IMR-90 (cell line): Measurements from ENCODE around the gene SCN8A. TPM values are rescaled to one million over a fixed set of nuclear protein-coding genes. Genes with fewer than 3 reads are reported as not detected.

Source experiments
- ATAC-seq: fragments of 200-7000 bp; cut with Tn5 transposase; 2 replicates; pipeline ENCODE4 v1.9.1; 2020; ENCODE audit warnings: low read depth, mild to moderate bottlenecking, moderate library complexity
- BruUV-seq: library from RNA; stranded (reverse); fragments of 400-500 nt; replicated peaks from 2 replicates; lab custom pipeline; 2021; lab: Mats Ljungman, UMichigan
- CTCF ChIA-PET: fragments of 300-600 bp; formaldehyde crosslinking; extraction: SDS; loops from one replicate; lab custom pipeline; 2021; ENCODE audit warnings: antibody characterized with exemption; lab: Yijun Ruan, JAX
- POLR2A ChIA-PET: fragments of 300-600 bp; sonication (Branson Sonifier 250); formaldehyde crosslinking; loops from one replicate; lab custom pipeline; 2022; ENCODE audit warnings: antibody characterized with exemption; ENCODE audit not compliant: unreplicated experiment; lab: Charles Lee
- DNase-seq: peaks from one replicate; pipeline ENCODE4 v3.0.0; 2013
- H2AFZ ChIP-seq: replicated peaks from 2 replicates; pipeline ENCODE3; 2013; ENCODE audit warnings: low read length, mild to moderate bottlenecking; ENCODE audit not compliant: poor library complexity
- H2AK5ac ChIP-seq: 2 replicates; pipeline ENCODE4 v1.6.1; 2013; ENCODE audit warnings: low read depth, low read length, inconsistent platforms
- H2AK9ac ChIP-seq: replicated peaks from 2 replicates; pipeline ENCODE3; 2013; ENCODE audit warnings: mild to moderate bottlenecking, low read depth, low read length, moderate library complexity; ENCODE audit not compliant: poor library complexity
- H2BK120ac ChIP-seq: 2 replicates; pipeline ENCODE4 v1.6.1; 2013; ENCODE audit warnings: low read depth, low read length, inconsistent platforms
- H2BK15ac ChIP-seq: 3 replicates; pipeline ENCODE4 v1.6.1; 2013; ENCODE audit warnings: low read depth, low read length, inconsistent platforms
- H2BK20ac ChIP-seq: 2 replicates; pipeline ENCODE4 v1.6.1; 2013; ENCODE audit warnings: low read depth, mild to moderate bottlenecking, inconsistent platforms, low read length, moderate library complexity
- H2BK5ac ChIP-seq: 2 replicates; pipeline ENCODE4 v1.6.1; 2013; ENCODE audit warnings: mild to moderate bottlenecking, low read depth, low read length, inconsistent platforms; ENCODE audit not compliant: poor library complexity, severe bottlenecking
- H3K14ac ChIP-seq: replicated peaks from 2 replicates; pipeline ENCODE4 v1.6.1; 2013; ENCODE audit warnings: low read depth, low read length, inconsistent platforms
- H3K18ac ChIP-seq: 2 replicates; pipeline ENCODE4 v1.6.1; 2013; ENCODE audit warnings: low read depth, low read length, control low read depth
- H3K23ac ChIP-seq: 2 replicates; pipeline ENCODE4 v1.6.1; 2013; ENCODE audit warnings: low read depth, low read length, inconsistent platforms
- H3K27ac ChIP-seq: 2 replicates; pipeline ENCODE4 v1.5.1; 2013; ENCODE audit warnings: mild to moderate bottlenecking, control low read depth, low read length; ENCODE audit not compliant: insufficient read depth
- H3K27me3 ChIP-seq: 2 replicates; pipeline ENCODE4 v1.6.1; 2013; ENCODE audit warnings: low read length; ENCODE audit not compliant: control insufficient read depth, insufficient read depth
- H3K36me3 ChIP-seq: 2 replicates; pipeline ENCODE4 v1.6.1; 2013; ENCODE audit warnings: low read length, mixed read lengths; ENCODE audit not compliant: control insufficient read depth, insufficient read depth
- H3K4ac ChIP-seq: 2 replicates; pipeline ENCODE4 v1.6.1; 2013; ENCODE audit warnings: low read depth, low read length, inconsistent platforms
- H3K4me1 ChIP-seq: 2 replicates; pipeline ENCODE4 v1.6.1; 2013; ENCODE audit warnings: low read length, mixed read lengths; ENCODE audit not compliant: control insufficient read depth, insufficient read depth
- H3K4me2 ChIP-seq: 2 replicates; pipeline ENCODE4 v1.6.1; 2013; ENCODE audit warnings: low read depth, mild to moderate bottlenecking, control low read depth, low read length, moderate library complexity
- H3K4me3 ChIP-seq: 2 replicates; pipeline ENCODE4 v1.5.1; 2013; ENCODE audit warnings: low read depth, mild to moderate bottlenecking, control low read depth, low read length, moderate library complexity; ENCODE audit not compliant: insufficient read depth
- H3K56ac ChIP-seq: 2 replicates; pipeline ENCODE4 v1.6.1; 2013; ENCODE audit warnings: low read length, inconsistent platforms; ENCODE audit not compliant: insufficient read depth; ENCODE audit errors: extremely low read depth
- H3K79me1 ChIP-seq, 2 experiments: 2 replicates each; pipeline ENCODE4 v1.6.1; 2013; ENCODE audit warnings: low read length in 2 of 2, inconsistent platforms in 1 of 2, low read depth in 1 of 2
- H3K9ac ChIP-seq: 2 replicates; pipeline ENCODE4 v1.6.1; 2013; ENCODE audit warnings: low read depth, low read length, control low read depth
- H3K9me1 ChIP-seq: 2 replicates; pipeline ENCODE4 v1.6.1; 2013; ENCODE audit warnings: low read length, inconsistent platforms; ENCODE audit not compliant: insufficient read depth
- H3K9me3 ChIP-seq: 2 replicates; pipeline ENCODE4 v1.6.1; 2013; ENCODE audit warnings: low read length; ENCODE audit not compliant: control insufficient read depth, insufficient read depth
- H4K20me1 ChIP-seq: 2 replicates; pipeline ENCODE4 v1.6.1; 2013; ENCODE audit warnings: low read length, inconsistent platforms; ENCODE audit not compliant: insufficient read depth
- H4K5ac ChIP-seq: 2 replicates; pipeline ENCODE4 v1.6.1; 2013; ENCODE audit warnings: mild to moderate bottlenecking, low read depth, low read length, control low read depth
- H4K8ac ChIP-seq, 2 experiments: 2 replicates each; pipeline ENCODE4 v1.6.1; 2013; ENCODE audit warnings: low read depth in 2 of 2, low read length in 2 of 2, control low read depth in 1 of 2, inconsistent platforms in 1 of 2
- H4K91ac ChIP-seq: 2 replicates; pipeline ENCODE4 v1.6.1; 2013; ENCODE audit warnings: low read depth, low read length, inconsistent platforms; ENCODE audit not compliant: insufficient read depth
- BHLHE40 ChIP-seq: fragments of 150-350 bp; IDR thresholded peaks from 2 replicates; pipeline ENCODE4 v1.6.1; 2016; ENCODE audit warnings: mild to moderate bottlenecking, low read depth, low read length
- ELK1 ChIP-seq: fragments of 150-350 bp; IDR thresholded peaks from 2 replicates; pipeline ENCODE4 v1.6.1; 2016; ENCODE audit warnings: low read depth, mild to moderate bottlenecking, low read length, moderate library complexity, borderline replicate concordance
- WGBS, 2 experiments: methylation state at CpG; one replicate each; pipeline versions ENCODE4 v1.1.5 to v1.1.7; 2013; ENCODE audit warnings: missing lambda C conversion rate in 2 of 2; ENCODE audit not compliant: insufficient read length in 1 of 2; ENCODE audit errors: extremely low coverage in 2 of 2; 5-methylcytosine and 5-hydroxymethylcytosine counted together
- dilution Hi-C: fragments of 300-500 bp; cut with HindIII; formaldehyde crosslinking; loops from one replicate; pipeline ENCODE4 v1.14.3; 2018; ENCODE audit warnings: low sequenced_read_pairs; ENCODE audit not compliant: unreplicated experiment
- in situ Hi-C: fragments of 300-500 bp; cut with MboI; formaldehyde crosslinking; loops from 3 replicates; pipeline ENCODE4 v1.14.3; 2019; ENCODE audit warnings: low sequenced_read_pairs, inconsistent platforms, mixed read lengths
- intact Hi-C: fragments of 100-400 bp; cut with micrococcal nuclease; formaldehyde crosslinking; loops from 2 replicates; pipeline ENCODE4 v1.10.0; 2022
- polyA plus RNA-seq, 3 experiments: library from polyadenylated mRNA; depleted of rRNA; stranded (reverse); fragments of >200 nt; gene quantifications; 2 replicates each; pipeline ENCODE4 v1.2.3, GENCODE V29; 2012; ENCODE audit warnings: low replicate concordance in 1 of 3
- total RNA-seq: library from RNA; depleted of rRNA; stranded (reverse); fragments of >200 nt; gene quantifications from 2 replicates; pipeline ENCODE4 v1.2.3, GENCODE V29; 2012

SCN8A gene
- total and polyA plus RNA-seq, 2 of the 4 experiments (the other 2 are of a cell fraction) = 6.9 to 19.7 TPM

DNA sequence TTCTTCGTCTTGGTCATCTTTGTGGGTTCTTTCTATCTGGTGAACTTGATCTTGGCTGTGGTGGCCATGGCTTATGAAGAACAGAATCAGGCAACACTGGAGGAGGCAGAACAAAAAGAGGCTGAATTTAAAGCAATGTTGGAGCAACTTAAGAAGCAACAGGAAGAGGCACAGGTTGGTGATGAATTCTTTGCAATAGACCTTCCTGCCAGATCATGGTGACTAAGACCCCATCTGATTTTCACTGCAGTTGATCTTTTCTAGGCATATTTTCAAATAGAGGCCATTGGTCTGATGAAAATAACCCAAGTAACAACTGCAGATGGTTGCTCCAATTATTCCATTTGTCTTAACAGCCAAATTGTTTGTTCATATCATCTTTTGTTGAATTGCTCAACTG is 114.4 kb downstream of the SCN8A start:
- Histone ChIP-seq H2BK5ac (no peak overlapping the region), H3K9ac (no peak overlapping the region), H3K56ac (no peak overlapping the region), H2BK15ac (no peak overlapping the region), H3K27me3 (no peaks in the 10 kb centered on the region), H2BK120ac (no peak overlapping the region), H4K5ac (no peak overlapping the region), H3K9me1 (0 out of 2 replicates have a peak, but pooled peaks cover 2% of the 10 kb centered on the region), H2AFZ (no peak overlapping the region), H3K79me1 (no peaks in the 10 kb centered on the region; a peak in 1 of 4 replicates), H4K20me1 (no peaks in the 10 kb centered on the region), H2AK9ac (no peak overlapping the region), H4K91ac (no peak overlapping the region), H3K36me3 (peaks cover 3% of the 10 kb centered on the region; the same call in 1 of the 2 replicates), H3K9me3 (no peaks in the 10 kb centered on the region), H3K4ac (no peak overlapping the region), H3K23ac (no peak overlapping the region), H3K14ac (no peak overlapping the region), H2AK5ac (no peak overlapping the region), H4K8ac (no peak overlapping the region), H3K27ac (no peak overlapping the region), H3K4me1 (no peaks in the 10 kb centered on the region), H3K4me3 (no peak overlapping the region), H3K18ac (no peak overlapping the region), H2BK20ac (no peak overlapping the region), H3K4me2 (no peak overlapping the region)
- ChIA-PET POLR2A (no interaction called here), CTCF (no interaction called here)
- WGBS, 2 experiments = no CpG with 5 or more reads among the region's 1 CpG
- dilution Hi-C loops (no loop called here), in situ Hi-C loops (no loop called here), intact Hi-C loops (no loop called here)
- no peak for TF ChIP-seq BHLHE40
- no peak for TF ChIP-seq ELK1
- BruUV-seq = no TSS peak
- ATAC-seq = no peak
- peak; percentile 61 for DNase-seq
